ENCODE measurements around the gene VEGFA. TPM values are rescaled to one million over a fixed set of nuclear protein-coding genes. Genes with fewer than 3 reads are reported as not detected.

VEGFA gene
- total RNA-seq, 1 donor from 2014 or later = 236 TPM

DNA sequence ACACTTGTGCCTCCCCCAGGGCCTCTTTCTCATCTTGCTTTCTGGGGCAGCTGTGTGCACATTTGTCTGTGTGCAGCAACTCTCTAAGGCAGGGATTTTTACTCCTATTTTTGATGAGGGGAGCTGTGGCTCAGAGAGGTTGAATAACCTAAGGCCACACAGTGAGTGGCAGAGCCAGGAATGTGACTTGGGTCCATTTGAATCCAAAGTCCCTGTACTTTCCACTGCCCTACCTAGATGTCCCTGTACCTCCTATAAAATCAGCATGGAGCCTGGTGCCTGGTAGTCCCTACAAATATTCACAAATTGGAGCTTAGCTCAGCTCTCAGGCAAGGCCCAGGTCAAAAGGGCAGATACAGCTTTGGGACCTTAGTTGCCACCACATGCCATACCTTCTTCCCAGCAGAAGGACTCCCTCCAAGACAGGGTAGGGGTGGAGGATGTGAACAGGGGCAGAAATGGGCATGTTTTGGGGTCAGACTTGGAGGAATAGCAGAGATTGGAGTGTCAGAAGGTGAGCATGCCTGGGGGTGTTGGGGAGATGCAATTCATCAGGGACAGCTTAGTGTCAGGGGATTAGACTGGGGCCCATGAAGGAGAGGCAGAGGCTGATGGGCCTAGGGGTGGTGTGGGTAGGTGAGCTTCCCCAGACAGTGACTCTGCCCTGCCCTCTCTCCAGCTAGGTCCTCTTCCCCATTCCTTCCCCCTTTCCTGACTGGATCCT, 4.1 kb upstream of the VEGFA start:
- no peak for TF ChIP-seq CTCF (IDR thresholded peaks at IDR 0.05; ENCODE audit: insufficient read depth, low read length, poor library complexity, severe bottlenecking)
- peaks cover 8% of the 10 kb centered on the region for H3K27me3 ChIP-seq (ENCODE audit: control insufficient read depth, insufficient read depth, low read length)
- no peak for DNase-seq (ENCODE audit: low read depth)
- no peak overlapping the region for H3K4me3 ChIP-seq (ENCODE audit: low read depth, low read length)
- no peaks in the 10 kb centered on the region for H3K36me3 ChIP-seq (ENCODE audit: control insufficient read depth, insufficient read depth, low read length)

- no peak for DNase-seq (ENCODE audit: low read depth)
- peaks cover 8% of the 10 kb centered on the region for H3K27me3 ChIP-seq (ENCODE audit: control insufficient read depth, insufficient read depth, low read length)
- H3K36me3 ChIP-seq (ENCODE audit: control insufficient read depth, insufficient read depth, low read length) = no peaks in the 10 kb centered on the region
- no peak for TF ChIP-seq CTCF (IDR thresholded peaks at IDR 0.05; ENCODE audit: insufficient read depth, low read length, poor library complexity, severe bottlenecking)
- no peak overlapping the region for H3K4me3 ChIP-seq (ENCODE audit: low read depth, low read length)
Measured at GRCh38 chr6:43766500-43766853, 3.5 kb upstream of the VEGFA start.

- DNase-seq (ENCODE audit: low read depth) = no peak
- no peaks in the 10 kb centered on the region for H3K36me3 ChIP-seq (ENCODE audit: control insufficient read depth, insufficient read depth, low read length)
- H3K27me3 ChIP-seq (ENCODE audit: control insufficient read depth, insufficient read depth, low read length) = peaks cover 8% of the 10 kb centered on the region
- TF ChIP-seq CTCF (IDR thresholded peaks at IDR 0.05; ENCODE audit: insufficient read depth, low read length, poor library complexity, severe bottlenecking) = no peak
- no peak overlapping the region for H3K4me3 ChIP-seq (ENCODE audit: low read depth, low read length)
Measured at GRCh38 chr6:43766964-43767461, 3.0 kb upstream of the VEGFA start.

DNA sequence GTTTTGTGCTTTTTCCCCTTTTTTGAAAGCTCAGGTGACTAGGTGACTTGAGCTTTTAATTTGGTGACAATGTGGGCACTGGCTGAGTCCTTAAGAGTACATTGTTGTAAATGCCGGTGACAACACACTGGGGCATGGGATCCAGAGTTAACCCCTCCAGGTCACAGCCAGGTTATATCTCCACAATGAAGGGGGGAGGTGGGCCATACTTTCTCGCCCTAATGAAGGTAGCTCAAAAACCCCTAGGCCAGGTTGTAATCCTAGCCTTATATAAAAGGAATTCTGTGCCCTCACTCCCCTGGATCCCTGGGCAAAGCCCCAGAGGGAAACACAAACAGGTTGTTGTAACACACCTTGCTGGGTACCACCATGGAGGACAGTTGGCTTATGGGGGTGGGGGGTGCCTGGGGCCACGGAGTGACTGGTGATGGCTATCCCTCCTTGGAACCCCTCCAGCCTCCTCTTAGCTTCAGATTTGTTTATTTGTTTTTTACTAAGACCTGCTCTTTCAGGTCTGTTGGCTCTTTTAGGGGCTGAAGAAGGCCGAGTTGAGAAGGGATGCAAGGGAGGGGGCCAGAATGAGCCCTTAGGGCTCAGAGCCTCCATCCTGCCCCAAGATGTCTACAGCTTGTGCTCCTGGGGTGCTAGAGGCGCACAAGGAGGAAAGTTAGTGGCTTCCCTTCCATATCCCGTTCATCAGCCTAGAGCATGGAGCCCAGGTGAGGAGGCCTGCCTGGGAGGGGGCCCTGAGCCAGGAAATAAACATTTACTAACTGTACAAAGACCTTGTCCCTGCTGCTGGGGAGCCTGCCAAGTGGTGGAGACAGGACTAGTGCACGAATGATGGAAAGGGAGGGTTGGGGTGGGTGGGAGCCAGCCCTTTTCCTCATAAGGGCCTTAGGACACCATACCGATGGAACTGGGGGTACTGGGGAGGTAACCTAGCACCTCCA, 2.2 kb upstream of the VEGFA start:
- DNase-seq (ENCODE audit: low read depth) = no peak
- H3K4me3 ChIP-seq (ENCODE audit: low read depth, low read length) = no peak overlapping the region
- H3K36me3 ChIP-seq (ENCODE audit: control insufficient read depth, insufficient read depth, low read length) = no peaks in the 10 kb centered on the region
- TF ChIP-seq CTCF (IDR thresholded peaks at IDR 0.05; ENCODE audit: insufficient read depth, low read length, poor library complexity, severe bottlenecking) = no peak
- peaks cover 2% of the 10 kb centered on the region for H3K27me3 ChIP-seq (ENCODE audit: control insufficient read depth, insufficient read depth, low read length)

DNA sequence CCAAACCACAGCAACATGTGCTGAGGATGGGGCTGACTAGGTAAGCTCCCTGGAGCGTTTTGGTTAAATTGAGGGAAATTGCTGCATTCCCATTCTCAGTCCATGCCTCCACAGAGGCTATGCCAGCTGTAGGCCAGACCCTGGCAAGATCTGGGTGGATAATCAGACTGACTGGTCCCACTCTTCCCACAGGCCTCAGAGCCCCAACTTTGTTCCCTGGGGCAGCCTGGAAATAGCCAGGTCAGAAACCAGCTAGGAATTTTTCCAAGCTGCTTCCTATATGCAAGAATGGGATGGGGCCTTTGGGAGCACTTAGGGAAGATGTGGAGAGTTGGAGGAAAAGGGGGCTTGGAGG, 1.5 kb upstream of the VEGFA start:
- Histone ChIP-seq H3K4me3 (ENCODE audit: low read depth, low read length) (no peak overlapping the region), H3K27me3 (ENCODE audit: control insufficient read depth, insufficient read depth, low read length) (peaks cover 2% of the 10 kb centered on the region), H3K36me3 (ENCODE audit: control insufficient read depth, insufficient read depth, low read length) (no peaks in the 10 kb centered on the region)
- no peak for TF ChIP-seq CTCF (IDR thresholded peaks at IDR 0.05; ENCODE audit: insufficient read depth, low read length, poor library complexity, severe bottlenecking)
- DNase-seq (ENCODE audit: low read depth) = no peak
